ENCODE results near the gene NOL9. TPM values are rescaled to one million over a fixed set of nuclear protein-coding genes. Genes with fewer than 3 reads are reported as not detected.

Gene NOL9
- total RNA-seq, 4 donors from 2014 or later, result 20.1 to 41.6 (median 23.6) TPM

GRCh38 chr1:6501279-6501813 is 53.0 kb downstream of the NOL9 start:
- Histone ChIP-seq H3K4me1 (peaks cover 10 to 40% of the 10 kb centered on the region in 2 donors), H3K27ac (peak overlapping the region in 1 of 3 donors; percentile 5), H3K9me3 (no peaks in the 10 kb centered on the region), H3K27me3 (no peaks in the 10 kb centered on the region), H3K36me3 (no peaks in the 10 kb centered on the region), H3K4me3 (replicated peaks in 1 of 3) (no peak overlapping the region)
- no peak for DNase-seq
- intact Hi-C loops (cut with DNase I), result no loop called here
- WGBS, 2 donors, result 72 to 75% methylated on average over 10 of the region's 10 CpGs
- TF ChIP-seq CTCF (IDR thresholded peaks at IDR 0.05) (no peak), POLR2A (IDR thresholded peaks at IDR 0.05) (no peak)

- H3K9me3 ChIP-seq, result no peaks in the 10 kb centered on the region
- intact Hi-C loops (cut with DNase I), result no loop called here
- DNase-seq, result no peak
- H3K36me3 ChIP-seq, result no peaks in the 10 kb centered on the region
- H3K27ac ChIP-seq, result peak overlapping the region in 1 of 3 donors; percentile 5
- no peak overlapping the region for H3K4me3 ChIP-seq (replicated peaks in 1 of 3)
- TF ChIP-seq POLR2A (IDR thresholded peaks at IDR 0.05) (no peak), CTCF (IDR thresholded peaks at IDR 0.05) (no peak)
- WGBS, 2 donors, result 75 to 80% methylated on average over 22 to 27 of the region's 27 CpGs
- H3K27me3 ChIP-seq, result no peaks in the 10 kb centered on the region
- peaks cover 12 to 47% of the 10 kb centered on the region in 2 donors for H3K4me1 ChIP-seq
These were observed 53.6 kb downstream of the NOL9 start for GRCh38 chr1:6500544-6501278.

- DNase-seq, result no peak
- H3K4me1 ChIP-seq, result peaks cover 12 to 50% of the 10 kb centered on the region in 2 donors
- no peak overlapping the region for H3K27ac ChIP-seq
- TF ChIP-seq POLR2A (IDR thresholded peaks at IDR 0.05) (no peak), CTCF (IDR thresholded peaks at IDR 0.05) (no peak)
- H3K9me3 ChIP-seq, result no peaks in the 10 kb centered on the region
- WGBS, 2 donors, result 84 to 90% methylated on average over 4 of the region's 4 CpGs
- no peak overlapping the region for H3K4me3 ChIP-seq (replicated peaks in 1 of 3)
- H3K27me3 ChIP-seq, result no peaks in the 10 kb centered on the region
- intact Hi-C loops (cut with DNase I), result no loop called here
- H3K36me3 ChIP-seq, result no peaks in the 10 kb centered on the region
These were observed 55.0 kb downstream of the NOL9 start for GRCh38 chr1:6499296-6499695.

GRCh38 chr1:6498576-6499111 is 55.7 kb downstream of the NOL9 start:
- intact Hi-C loops (cut with DNase I), result no loop called here
- WGBS, 2 donors, result 71% methylated on average over 9 of the region's 13 CpGs; no CpG with 5 or more reads in 1 of the 2 donors
- TF ChIP-seq POLR2A (IDR thresholded peaks at IDR 0.05), result no peak
- no peak for TF ChIP-seq CTCF (IDR thresholded peaks at IDR 0.05)
- H3K9me3 ChIP-seq, result no peaks in the 10 kb centered on the region
- H3K4me1 ChIP-seq, result peaks cover 12 to 50% of the 10 kb centered on the region in 2 donors
- H3K27ac ChIP-seq, result no peak overlapping the region
- DNase-seq, result no peak
- no peaks in the 10 kb centered on the region for H3K27me3 ChIP-seq
- no peaks in the 10 kb centered on the region for H3K36me3 ChIP-seq
- H3K4me3 ChIP-seq (replicated peaks in 1 of 3), result no peak overlapping the region
